HG02678 (cell line): ENCODE measurements around the gene DNAJB8.

Experiments
- ATAC-seq: cut with Tn5 transposase; IDR thresholded peaks from one replicate; pipeline ENCODE4 v1.9.1; 2021; ENCODE audit warnings: mild to moderate bottlenecking, moderate library complexity; ENCODE audit not compliant: unreplicated experiment

The DNAJB8 gene

GRCh38 chr3:128466840-128467541, at the start of gene DNAJB8:
DNAJB8 (minus strand) TSS chr3:128466890; CDS start chr3:128463245, 3,645 bp downstream.
- ATAC-seq: no peak

- ATAC-seq: no peak
These were observed 49.3 kb upstream of the DNAJB8 start for GRCh38 chr3:128515967-128516366.

- ATAC-seq: no peak
These were observed 42.2 kb upstream of the DNAJB8 start for GRCh38 chr3:128508852-128509251.

GRCh38 chr3:128506754-128507153, 40.1 kb upstream of the DNAJB8 start:
- no peak for ATAC-seq

- no peak for ATAC-seq
These were observed 39.1 kb upstream of the DNAJB8 start for GRCh38 chr3:128505771-128506170.

GRCh38 chr3:128504963-128505730, 38.5 kb upstream of the DNAJB8 start:
- ATAC-seq: no peak

- ATAC-seq: no peak
These were observed 37.8 kb upstream of the DNAJB8 start for GRCh38 chr3:128504533-128504915.

GRCh38 chr3:128503751-128504532, 37.3 kb upstream of the DNAJB8 start:
- no peak for ATAC-seq

- no peak for ATAC-seq
These were observed 36.5 kb upstream of the DNAJB8 start for GRCh38 chr3:128503164-128503651.

- no peak for ATAC-seq
These were observed 36.0 kb upstream of the DNAJB8 start for GRCh38 chr3:128502712-128503111.

- no peak for ATAC-seq
These were observed 34.7 kb upstream of the DNAJB8 start for GRCh38 chr3:128501431-128501830.

GRCh38 chr3:128500556-128500955, 33.9 kb upstream of the DNAJB8 start:
- ATAC-seq: no peak

GRCh38 chr3:128499724-128500275, 33.1 kb upstream of the DNAJB8 start:
- ATAC-seq: no peak

GRCh38 chr3:128498901-128499530, 32.3 kb upstream of the DNAJB8 start:
- ATAC-seq: no peak

GRCh38 chr3:128498127-128498626, 31.5 kb upstream of the DNAJB8 start:
- no peak for ATAC-seq

GRCh38 chr3:128497305-128498126, 30.8 kb upstream of the DNAJB8 start:
- no peak for ATAC-seq

- no peak for ATAC-seq
These were observed 30.1 kb upstream of the DNAJB8 start for GRCh38 chr3:128496602-128497304.

- no peak for ATAC-seq
These were observed 29.4 kb upstream of the DNAJB8 start for GRCh38 chr3:128496019-128496601.
